GM12864 (cell line): Measurements from ENCODE around the gene RIPPLY2.
"Not testable (repeated sequence)": the region's sequence is repeated elsewhere in the genome, so short reads cannot be mapped to it uniquely, and the experiment has no call there.

ENCODE experiments used
- DNase-seq: peaks from one replicate; pipeline ENCODE4 v3.0.0-alpha.2; 2011; ENCODE audit warnings: low read depth
- H3K4me3 ChIP-seq: 2 replicates; pipeline ENCODE4 v1.5.1; 2011; ENCODE audit warnings: mild to moderate bottlenecking, low read depth, low read length, control low read depth
- CTCF ChIP-seq: IDR thresholded peaks from 2 replicates; pipeline ENCODE4 v1.5.1; 2011; ENCODE audit warnings: low read depth, mild to moderate bottlenecking, moderate library complexity, low read length, control low read depth, inconsistent platforms; ENCODE audit errors: missing control alignments

The RIPPLY2 gene

DNA sequence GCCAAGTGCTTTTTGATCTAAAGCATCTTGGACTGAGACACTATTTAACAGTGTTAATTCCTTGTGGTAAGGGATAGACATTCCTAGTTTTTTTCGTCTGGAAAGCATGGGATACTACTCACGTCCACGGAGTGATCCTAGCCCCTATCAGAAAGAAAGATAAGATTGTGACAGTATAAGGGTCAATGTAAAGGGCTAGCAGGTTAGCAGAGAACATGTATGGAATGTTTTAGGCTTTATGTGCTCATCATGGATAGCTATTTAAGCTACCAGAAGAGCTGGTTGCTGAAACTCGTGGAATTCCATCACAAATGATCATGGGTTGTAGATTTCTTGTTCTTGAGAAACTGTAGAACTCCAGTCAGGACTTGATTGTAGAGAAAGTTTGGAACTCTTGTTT lies 38.4 kb downstream of the RIPPLY2 start:
- H3K4me3 ChIP-seq = no peak overlapping the region
- DNase-seq = no peak
- no peak for TF ChIP-seq CTCF

- no peak for TF ChIP-seq CTCF
- no peak overlapping the region for H3K4me3 ChIP-seq
- no peak for DNase-seq
Observed at GRCh38 chr6:83893024-83893423, 39.9 kb downstream of the RIPPLY2 start.

GRCh38 chr6:83897094-83897493 lies 43.9 kb downstream of the RIPPLY2 start:
- not testable (repeated sequence) for H3K4me3 ChIP-seq, DNase-seq

- DNase-seq = no peak
- no peak overlapping the region for H3K4me3 ChIP-seq
- no peak for TF ChIP-seq CTCF
Observed at GRCh38 chr6:83901624-83902023, 48.5 kb downstream of the RIPPLY2 start.

GRCh38 chr6:83904395-83904794 lies 51.2 kb downstream of the RIPPLY2 start:
- no peak for TF ChIP-seq CTCF
- no peak for DNase-seq
- no peak overlapping the region for H3K4me3 ChIP-seq

- TF ChIP-seq CTCF = no peak
- DNase-seq = no peak
- H3K4me3 ChIP-seq = no peak overlapping the region
Observed at GRCh38 chr6:83905648-83906047, 52.5 kb downstream of the RIPPLY2 start.
